Bronchial epithelial cell (primary cell): ENCODE measurements around the gene UTP25. TPM values are rescaled to one million over a fixed set of nuclear protein-coding genes. Genes with fewer than 3 reads are reported as not detected.
"Not testable (repeated sequence)": the region's sequence is repeated elsewhere in the genome, so short reads cannot be mapped to it uniquely, and the experiment has no call there.

Source experiments
- DNase-seq: peaks from one replicate; pipeline ENCODE4 v3.0.0-alpha.2; 2010; ENCODE audit warnings: low read depth
- FAIRE-seq: peaks from 2 replicates; lab custom pipeline; 2011; peaks lifted over from hg19 to GRCh38; lab: Jason Lieb, UNC
- H3K27me3 ChIP-seq: 2 replicates; pipeline ENCODE4 v1.5.1; 2011; ENCODE audit warnings: low read length; ENCODE audit not compliant: control insufficient read depth, insufficient read depth
- H3K36me3 ChIP-seq: 2 replicates; pipeline ENCODE4 v1.5.1; 2011; ENCODE audit warnings: low read length; ENCODE audit not compliant: control insufficient read depth, insufficient read depth
- H3K4me3 ChIP-seq: 2 replicates; pipeline ENCODE4 v1.5.1; 2011; ENCODE audit warnings: mild to moderate bottlenecking, low read depth, low read length, control low read depth
- total RNA-seq: library from RNA; depleted of rRNA; stranded (reverse); fragments of >200 nt; gene quantifications from 2 replicates; pipeline ENCODE4 v1.2.1, GENCODE V29; 2014
- TF ChIP-seq, protein P1 (sequence below): IDR thresholded peaks from 2 replicates; pipeline ENCODE4 v1.5.1; 2011; ENCODE audit warnings: mild to moderate bottlenecking, moderate library complexity, low read length, control low read depth, inconsistent platforms; ENCODE audit not compliant: insufficient read depth, severe bottlenecking

Gene UTP25
- total RNA-seq, 1 donor from 2014 or later, result 6.3 TPM

DNA sequence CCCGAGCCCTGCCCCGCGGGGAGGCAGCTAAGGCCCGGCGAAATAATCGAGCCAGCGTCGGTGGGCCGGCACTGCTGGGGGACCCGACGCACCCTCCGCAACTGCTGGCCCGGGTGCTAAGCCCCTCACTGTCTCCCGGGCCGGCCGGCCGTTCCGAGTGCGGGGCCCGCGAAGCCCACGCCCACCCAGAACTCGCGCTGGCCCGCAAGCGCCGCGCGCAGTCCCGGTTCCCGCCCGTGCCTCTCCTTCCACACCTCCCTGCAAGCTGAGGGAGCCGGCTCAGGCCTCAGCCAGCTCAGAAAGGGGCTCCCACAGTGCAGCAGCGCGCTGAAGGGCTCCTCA is 61.3 kb downstream of the UTP25 start:
- Histone ChIP-seq H3K27me3 (no peaks in the 10 kb centered on the region), H3K36me3 (no peaks in the 10 kb centered on the region), H3K4me3 (no peak overlapping the region)
- no peak for FAIRE-seq
- TF ChIP-seq, protein P1, sequence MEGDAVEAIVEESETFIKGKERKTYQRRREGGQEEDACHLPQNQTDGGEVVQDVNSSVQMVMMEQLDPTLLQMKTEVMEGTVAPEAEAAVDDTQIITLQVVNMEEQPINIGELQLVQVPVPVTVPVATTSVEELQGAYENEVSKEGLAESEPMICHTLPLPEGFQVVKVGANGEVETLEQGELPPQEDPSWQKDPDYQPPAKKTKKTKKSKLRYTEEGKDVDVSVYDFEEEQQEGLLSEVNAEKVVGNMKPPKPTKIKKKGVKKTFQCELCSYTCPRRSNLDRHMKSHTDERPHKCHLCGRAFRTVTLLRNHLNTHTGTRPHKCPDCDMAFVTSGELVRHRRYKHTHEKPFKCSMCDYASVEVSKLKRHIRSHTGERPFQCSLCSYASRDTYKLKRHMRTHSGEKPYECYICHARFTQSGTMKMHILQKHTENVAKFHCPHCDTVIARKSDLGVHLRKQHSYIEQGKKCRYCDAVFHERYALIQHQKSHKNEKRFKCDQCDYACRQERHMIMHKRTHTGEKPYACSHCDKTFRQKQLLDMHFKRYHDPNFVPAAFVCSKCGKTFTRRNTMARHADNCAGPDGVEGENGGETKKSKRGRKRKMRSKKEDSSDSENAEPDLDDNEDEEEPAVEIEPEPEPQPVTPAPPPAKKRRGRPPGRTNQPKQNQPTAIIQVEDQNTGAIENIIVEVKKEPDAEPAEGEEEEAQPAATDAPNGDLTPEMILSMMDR, result no peak
- DNase-seq, result no peak

DNA sequence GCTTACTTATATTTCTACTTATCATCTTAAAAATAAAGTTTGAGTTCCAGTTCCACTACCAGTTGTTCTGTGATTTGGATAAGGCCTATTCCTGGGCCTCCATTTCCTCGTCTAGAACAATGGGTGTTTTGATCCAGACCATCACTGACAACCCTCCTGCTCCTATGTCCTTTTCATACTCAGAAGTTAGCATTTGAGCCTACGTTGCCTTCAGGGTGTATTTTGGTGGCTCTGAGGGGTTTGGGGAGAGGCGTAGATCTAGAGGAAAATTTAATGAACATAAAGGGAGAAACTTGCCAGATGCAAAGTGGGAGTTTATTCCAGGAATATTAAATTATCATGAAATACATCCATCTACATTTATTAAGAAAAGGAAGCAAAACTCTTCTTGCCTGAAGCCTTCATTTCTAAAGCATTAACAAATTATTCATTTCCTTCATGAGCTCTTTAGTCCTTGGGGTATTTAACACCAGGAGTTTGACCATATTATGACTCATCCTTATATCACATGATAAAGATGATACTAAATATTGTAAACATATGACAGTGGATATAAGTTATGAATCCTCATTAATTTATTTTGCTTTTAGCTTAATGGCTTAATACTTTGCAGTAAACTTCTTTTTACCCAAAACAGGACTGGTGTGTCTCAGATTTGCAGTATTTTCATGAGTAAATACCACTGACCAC is 63.0 kb downstream of the UTP25 start:
- Histone ChIP-seq H3K4me3 (no peak overlapping the region), H3K27me3 (no peaks in the 10 kb centered on the region), H3K36me3 (no peaks in the 10 kb centered on the region)
- DNase-seq, result peak; percentile 84
- FAIRE-seq, result no peak
- TF ChIP-seq, protein P1, result no peak

DNA sequence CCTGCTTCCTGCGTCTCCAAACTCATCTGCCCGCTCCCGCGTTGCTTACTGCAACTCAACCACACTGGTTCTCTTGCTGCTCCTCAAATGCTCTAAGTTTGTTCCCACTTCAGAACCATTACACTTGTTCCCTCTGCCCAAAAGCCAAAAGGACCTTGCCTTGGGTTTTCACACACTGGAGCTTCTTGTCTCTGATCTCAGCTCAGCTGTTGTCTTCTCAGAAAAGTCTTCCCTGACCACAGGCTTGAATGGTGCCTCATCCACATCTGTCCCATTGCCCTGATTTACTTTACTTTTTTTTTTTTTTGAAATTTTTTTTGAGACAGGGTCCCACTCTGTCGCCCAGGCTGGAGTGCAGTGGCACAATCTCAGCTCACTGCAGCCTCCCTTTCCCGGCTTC is 66.0 kb downstream of the UTP25 start:
- Histone ChIP-seq H3K4me3 (no peak overlapping the region), H3K36me3 (no peaks in the 10 kb centered on the region), H3K27me3 (no peaks in the 10 kb centered on the region)
- DNase-seq (no peak), FAIRE-seq (no peak)
- TF ChIP-seq, protein P1, result no peak

DNA sequence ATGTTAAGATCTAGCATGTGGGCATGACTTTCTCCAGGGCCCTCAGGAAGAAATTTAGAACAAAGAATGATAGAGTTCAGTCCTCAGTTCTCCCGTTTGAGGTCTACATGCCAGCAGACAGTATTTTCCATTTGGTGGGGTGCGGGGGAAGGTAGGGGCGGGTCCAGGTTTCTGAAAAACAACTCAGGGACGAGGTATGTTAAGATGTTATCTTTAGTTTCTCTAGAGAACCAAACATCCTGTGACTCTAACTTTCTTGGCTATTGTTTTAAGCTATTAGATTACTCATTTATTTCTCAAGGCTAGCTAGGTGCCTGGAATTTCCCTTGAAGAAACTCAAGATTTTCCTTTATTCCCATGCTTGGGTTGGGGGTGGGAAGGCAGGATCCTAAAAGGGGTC is 67.9 kb downstream of the UTP25 start:
- FAIRE-seq, result no peak
- peak; percentile 89 for DNase-seq

DNA sequence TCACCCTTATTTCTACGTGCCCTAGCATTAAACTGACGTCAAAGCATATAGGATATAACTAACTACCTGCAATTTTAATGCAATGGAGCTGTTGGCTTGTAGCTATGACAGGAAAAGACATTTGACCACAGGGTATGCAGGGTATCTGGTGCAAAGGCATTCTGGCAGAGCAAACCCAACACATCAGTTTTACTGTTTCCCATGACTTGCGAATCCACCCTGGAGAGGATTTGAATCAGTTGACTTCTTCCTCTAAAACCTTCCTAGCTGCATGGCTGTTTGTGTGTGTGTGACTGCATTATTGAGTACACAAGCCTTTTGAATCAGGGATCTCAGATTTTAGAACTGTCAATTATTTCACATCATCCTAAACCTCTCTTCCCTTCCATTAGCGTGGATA is 68.6 kb downstream of the UTP25 start:
- no peak for DNase-seq
- TF ChIP-seq, protein P1, result no peak
- no peaks in the 10 kb centered on the region for H3K36me3 ChIP-seq
- no peaks in the 10 kb centered on the region for H3K27me3 ChIP-seq
- H3K4me3 ChIP-seq, result no peak overlapping the region
- no peak for FAIRE-seq

More for the DNA sequence above, 67.9 kb downstream of the UTP25 start:
- no peaks in the 10 kb centered on the region for H3K27me3 ChIP-seq
- H3K36me3 ChIP-seq, result no peaks in the 10 kb centered on the region
- no peak overlapping the region for H3K4me3 ChIP-seq
- TF ChIP-seq, protein P1, result no peak

DNA sequence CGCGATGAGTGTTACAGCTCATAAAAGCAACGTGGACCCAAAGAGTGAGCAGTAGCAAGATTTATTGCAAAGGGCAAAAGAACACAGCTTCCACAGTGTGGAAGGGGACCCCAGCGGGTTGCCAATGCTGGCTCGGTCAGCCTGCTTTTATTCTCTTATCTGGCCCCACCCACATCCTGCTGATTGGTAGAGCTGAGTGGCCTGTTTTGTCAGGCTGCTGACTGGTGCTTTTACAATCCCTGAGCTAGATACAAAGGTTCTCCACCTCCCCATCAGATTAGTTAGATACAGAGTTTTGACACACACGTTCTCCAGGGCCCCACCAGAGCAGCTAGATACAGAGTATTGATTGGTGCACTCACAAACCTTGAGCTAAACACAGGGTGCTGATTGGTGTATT is 70.5 kb downstream of the UTP25 start:
- H3K36me3 ChIP-seq, H3K27me3 ChIP-seq, H3K4me3 ChIP-seq, DNase-seq, FAIRE-seq: not testable (repeated sequence)

DNA sequence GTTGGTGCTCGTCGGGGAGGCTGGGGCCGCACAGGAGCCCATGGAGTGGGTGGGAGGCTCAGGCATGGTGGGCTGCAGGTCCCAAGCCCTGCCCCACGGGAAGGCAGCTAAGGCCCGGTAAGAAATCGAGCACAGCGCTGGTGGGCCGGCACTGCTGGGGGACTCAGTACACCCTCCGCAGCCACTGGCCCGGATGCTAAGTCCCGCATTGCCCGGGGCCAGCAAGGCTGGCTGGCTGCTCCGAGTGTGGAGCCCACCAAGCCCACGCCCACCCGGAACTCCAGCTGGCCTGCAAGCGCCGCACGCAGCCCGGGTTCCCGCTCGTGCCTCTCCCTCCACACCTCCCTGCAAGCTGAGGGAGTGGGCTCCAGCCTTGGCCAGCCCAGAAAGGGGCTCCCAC is 71.1 kb downstream of the UTP25 start:
- not testable (repeated sequence) for DNase-seq, FAIRE-seq, H3K4me3 ChIP-seq, H3K27me3 ChIP-seq, H3K36me3 ChIP-seq
